Neural progenitor cell (in vitro differentiated cells): ENCODE results near the gene ELP5.

ENCODE experiments used
- CTCF ChIP-seq: fragments of 200-600 bp; sonication (generic); IDR thresholded peaks from 2 replicates; pipeline ENCODE4 v1.5.1; 2017; ENCODE audit warnings: antibody characterized with exemption, mild to moderate bottlenecking
- EZH2 ChIP-seq: fragments of 200-600 bp; sonication (generic); IDR thresholded peaks from 2 replicates; pipeline ENCODE4 v1.6.1; 2017; ENCODE audit warnings: antibody characterized with exemption, mild to moderate bottlenecking, moderate library complexity

- TF ChIP-seq CTCF = no peak
- no peak for TF ChIP-seq EZH2
Measured at GRCh38 chr17:7217113-7217987, 34.7 kb upstream of the ELP5 start.
